Fibroblast of lung (primary cell): ENCODE results near the gene MYEOV. TPM values are rescaled to one million over a fixed set of nuclear protein-coding genes. Genes with fewer than 3 reads are reported as not detected.

Experiments used
- DNase-seq, 2 donors: peaks; one replicate each; pipeline versions ENCODE4 v3.0.0 to v3.0.0-alpha.2; 2010; ENCODE audit warnings: low read depth in 2 of 2
- H2AFZ ChIP-seq: 2 replicates; pipeline ENCODE4 v1.5.1; 2012; ENCODE audit warnings: low read length, control low read depth, inconsistent platforms
- H3K27ac ChIP-seq: 2 replicates; pipeline ENCODE4 v1.5.1; 2011; ENCODE audit warnings: low read length, control low read depth; ENCODE audit not compliant: insufficient read depth
- H3K27me3 ChIP-seq: 2 replicates; pipeline ENCODE4 v1.5.1; 2011; ENCODE audit warnings: mild to moderate bottlenecking, low read length; ENCODE audit not compliant: control insufficient read depth, insufficient read depth
- H3K36me3 ChIP-seq: 2 replicates; pipeline ENCODE4 v1.5.1; 2011; ENCODE audit warnings: low read length; ENCODE audit not compliant: control insufficient read depth, insufficient read depth
- H3K4me1 ChIP-seq: 2 replicates; pipeline ENCODE4 v1.5.1; 2011; ENCODE audit warnings: low read length; ENCODE audit not compliant: control insufficient read depth, insufficient read depth; ENCODE audit errors: extremely low read depth
- H3K4me2 ChIP-seq: 2 replicates; pipeline ENCODE4 v1.5.1; 2011; ENCODE audit warnings: low read length, control low read depth; ENCODE audit not compliant: insufficient read depth; ENCODE audit errors: extremely low read depth
- H3K4me3 ChIP-seq, 4 experiments: fragments of 200-600 bp in 1 of 4; sonication (generic) in 1 of 4; replicated peaks in 1 of 4; 2 replicates each; pipeline ENCODE4 v1.5.1; 2011 to 2016; ENCODE audit warnings: low read length in 4 of 4, low read depth in 3 of 4, mild to moderate bottlenecking in 3 of 4, control low read depth in 2 of 4, inconsistent platforms in 1 of 4, mixed read lengths in 1 of 4; ENCODE audit not compliant: insufficient read depth in 1 of 4; ENCODE audit errors: control extremely low read depth in 1 of 4
- H3K79me2 ChIP-seq: 2 replicates; pipeline ENCODE4 v1.5.1; 2012; ENCODE audit warnings: mild to moderate bottlenecking, low read length, inconsistent platforms; ENCODE audit not compliant: control insufficient read depth, insufficient read depth
- H3K9ac ChIP-seq: 2 replicates; pipeline ENCODE4 v1.5.1; 2011; ENCODE audit warnings: mild to moderate bottlenecking, low read length, control low read depth; ENCODE audit not compliant: insufficient read depth
- H3K9me3 ChIP-seq: 2 replicates; pipeline ENCODE4 v1.5.1; 2012; ENCODE audit warnings: low read depth, low read length; ENCODE audit not compliant: control insufficient read depth, insufficient read depth
- H4K20me1 ChIP-seq: 2 replicates; pipeline ENCODE4 v1.5.1; 2011; ENCODE audit warnings: low read length; ENCODE audit not compliant: control insufficient read depth, insufficient read depth; ENCODE audit errors: extremely low read depth
- EZH2 ChIP-seq: IDR thresholded peaks from 2 replicates; pipeline ENCODE4 v1.5.1; 2012; ENCODE audit warnings: low read length, control low read depth, mild to moderate bottlenecking; ENCODE audit errors: missing control alignments
- polyA plus RNA-seq, 2 donors: library from polyadenylated mRNA; depleted of rRNA in 1 of 2; stranded (reverse) in 1 of 2; unstranded in 1 of 2; fragments of >200 nt; gene quantifications; 2 replicates each; pipeline ENCODE4 v1.2.1, GENCODE V29; 2011 to 2012; ENCODE audit warnings: missing spikeins in 1 of 2
- total RNA-seq: library from RNA; depleted of rRNA; stranded (reverse); fragments of >200 nt; gene quantifications from 2 replicates; pipeline ENCODE4 v1.2.1, GENCODE V29; 2014
- TF ChIP-seq, protein P1 (sequence below), 2 donors: IDR thresholded peaks in 1 of 2; conservative IDR thresholded peaks in 1 of 2; 1 replicate in 1 of 2; 2 replicates in 1 of 2; pipeline ENCODE4 v1.5.1; 2011 to 2012; ENCODE audit warnings: low read length in 2 of 2, control low read depth in 1 of 2, inconsistent platforms in 1 of 2, low read depth in 1 of 2, mild to moderate bottlenecking in 1 of 2

MYEOV gene
- total and polyA plus RNA-seq, 2 donors (not counting 1 experiment from before 2014, with no cell fraction given) = 1.2 to 7.3 TPM

DNA sequence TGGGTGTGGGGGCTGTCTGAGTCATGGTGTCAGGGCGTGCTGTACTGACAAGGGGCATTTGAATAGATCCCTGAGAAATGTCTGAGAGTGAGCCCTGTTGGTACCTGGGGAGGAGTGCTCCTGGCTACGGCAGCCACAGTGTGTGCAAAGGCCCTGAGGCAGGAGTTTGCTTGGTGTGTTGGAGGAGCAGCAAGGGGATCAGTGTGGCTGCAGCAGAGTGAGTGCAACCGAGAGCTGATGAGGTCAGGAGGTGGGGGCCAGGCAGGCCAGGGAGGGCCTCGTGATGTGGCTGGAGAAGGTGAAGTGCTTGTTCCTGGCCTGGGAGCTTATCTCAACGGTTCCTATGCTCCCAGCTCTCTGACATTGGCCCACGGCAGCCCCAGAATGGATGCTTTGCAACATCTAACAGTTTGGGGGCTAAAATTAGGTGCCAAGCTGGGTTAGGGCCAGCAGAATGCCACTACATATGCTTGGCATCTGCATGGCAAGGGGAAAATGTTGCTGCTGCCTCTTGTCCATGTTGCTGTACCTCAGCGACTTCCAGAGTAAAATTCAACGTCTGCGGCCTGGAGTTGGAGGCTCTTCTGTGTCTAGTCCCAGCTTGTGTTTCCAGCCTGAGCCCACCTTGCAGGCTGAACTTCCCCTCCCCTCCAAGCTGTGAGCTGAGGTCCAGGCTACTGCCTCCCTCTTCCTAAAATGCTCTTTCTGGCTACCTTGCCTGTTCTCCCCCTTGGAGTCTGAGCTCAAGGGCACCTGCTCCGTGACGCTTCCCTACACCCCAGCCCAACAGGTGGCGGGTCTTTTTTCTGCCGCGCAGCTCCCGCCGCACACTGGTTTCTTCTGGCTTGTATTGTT lies 48.2 kb upstream of the MYEOV start:
- Histone ChIP-seq H3K36me3 (no peaks in the 10 kb centered on the region), H3K9me3 (no peaks in the 10 kb centered on the region), H3K27ac (no peak overlapping the region), H3K9ac (no peak overlapping the region), H3K79me2 (no peaks in the 10 kb centered on the region), H3K4me2 (no peak overlapping the region), H4K20me1 (no peaks in the 10 kb centered on the region), H3K27me3 (peaks cover 8% of the 10 kb centered on the region), H3K4me1 (no peaks in the 10 kb centered on the region), H3K4me3 (no peak overlapping the region), H2AFZ (no peak overlapping the region)
- DNase-seq = no peak
- TF ChIP-seq EZH2 = no peak
- TF ChIP-seq, protein P1, sequence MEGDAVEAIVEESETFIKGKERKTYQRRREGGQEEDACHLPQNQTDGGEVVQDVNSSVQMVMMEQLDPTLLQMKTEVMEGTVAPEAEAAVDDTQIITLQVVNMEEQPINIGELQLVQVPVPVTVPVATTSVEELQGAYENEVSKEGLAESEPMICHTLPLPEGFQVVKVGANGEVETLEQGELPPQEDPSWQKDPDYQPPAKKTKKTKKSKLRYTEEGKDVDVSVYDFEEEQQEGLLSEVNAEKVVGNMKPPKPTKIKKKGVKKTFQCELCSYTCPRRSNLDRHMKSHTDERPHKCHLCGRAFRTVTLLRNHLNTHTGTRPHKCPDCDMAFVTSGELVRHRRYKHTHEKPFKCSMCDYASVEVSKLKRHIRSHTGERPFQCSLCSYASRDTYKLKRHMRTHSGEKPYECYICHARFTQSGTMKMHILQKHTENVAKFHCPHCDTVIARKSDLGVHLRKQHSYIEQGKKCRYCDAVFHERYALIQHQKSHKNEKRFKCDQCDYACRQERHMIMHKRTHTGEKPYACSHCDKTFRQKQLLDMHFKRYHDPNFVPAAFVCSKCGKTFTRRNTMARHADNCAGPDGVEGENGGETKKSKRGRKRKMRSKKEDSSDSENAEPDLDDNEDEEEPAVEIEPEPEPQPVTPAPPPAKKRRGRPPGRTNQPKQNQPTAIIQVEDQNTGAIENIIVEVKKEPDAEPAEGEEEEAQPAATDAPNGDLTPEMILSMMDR (conservative IDR thresholded peaks at IDR 0.05 in 1 of 2, IDR thresholded peaks at IDR 0.05 in 1 of 2; ENCODE audit: low read depth in 1 of 2, low read length in 2 of 2) = no peak

DNA sequence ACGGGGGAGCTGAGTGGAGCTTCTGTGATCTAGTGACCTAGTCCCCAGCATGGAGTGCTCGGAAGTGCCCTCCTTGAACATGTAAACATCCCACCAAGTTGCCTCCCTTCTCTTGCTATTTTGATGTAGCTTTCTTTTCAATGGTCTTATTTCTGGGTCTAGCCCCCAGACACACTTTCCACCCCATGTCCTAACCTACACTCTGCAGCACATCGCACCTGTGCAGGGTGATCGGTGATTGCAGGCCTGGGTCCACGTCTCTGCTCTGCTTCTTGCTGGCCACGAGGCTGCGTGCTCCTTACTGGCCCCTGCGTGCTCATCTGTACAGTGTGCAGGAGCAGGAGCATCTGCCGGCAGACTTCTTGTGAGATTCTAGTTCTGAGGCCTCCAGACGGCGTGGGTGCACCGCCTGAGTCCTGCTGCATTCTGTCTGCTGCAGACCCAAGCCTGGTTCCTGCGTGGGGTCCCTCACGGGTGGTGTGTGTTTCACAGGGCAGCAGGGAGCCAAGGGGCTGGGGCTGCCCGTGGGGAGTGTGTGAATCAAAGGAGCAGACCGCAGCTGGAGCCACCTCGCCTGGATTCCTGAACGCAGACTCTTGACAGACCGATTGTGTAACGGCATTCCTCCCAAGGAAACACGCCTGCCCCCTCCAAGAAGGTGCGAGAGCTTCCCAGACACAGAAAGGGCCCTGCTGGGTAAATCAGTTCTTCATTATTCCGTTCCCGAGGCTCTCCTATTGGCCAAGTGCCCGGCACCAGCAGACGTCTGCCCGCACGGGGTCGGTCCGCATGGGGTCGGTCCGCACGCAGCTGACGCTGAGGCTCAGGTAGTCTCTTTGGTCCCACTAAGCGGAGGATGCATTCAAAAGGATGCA lies 44.4 kb upstream of the MYEOV start:
- Histone ChIP-seq H3K36me3 (no peaks in the 10 kb centered on the region), H4K20me1 (no peaks in the 10 kb centered on the region), H3K9me3 (peaks cover 5% of the 10 kb centered on the region), H3K79me2 (no peaks in the 10 kb centered on the region), H3K27ac (no peak overlapping the region), H3K27me3 (peaks cover 8% of the 10 kb centered on the region), H3K4me1 (no peaks in the 10 kb centered on the region), H3K9ac (no peak overlapping the region), H3K4me2 (no peak overlapping the region), H2AFZ (no peak overlapping the region), H3K4me3 (no peak overlapping the region)
- TF ChIP-seq, protein P1 (conservative IDR thresholded peaks at IDR 0.05 in 1 of 2, IDR thresholded peaks at IDR 0.05 in 1 of 2; ENCODE audit: low read depth in 1 of 2, low read length in 2 of 2) = no peak
- TF ChIP-seq EZH2 = no peak
- DNase-seq = peak; percentile 9 to 77
